OCI-LY7 (cell line): ENCODE measurements around the gene VARS2. TPM values are rescaled to one million over a fixed set of nuclear protein-coding genes. Genes with fewer than 3 reads are reported as not detected.

ENCODE experiments used
- BruUV-seq: library from RNA; stranded (reverse); fragments of 400-500 nt; replicated peaks from 2 replicates; lab custom pipeline; 2021; lab: Mats Ljungman, UMichigan
- CTCF ChIA-PET: fragments of 300-600 bp; sonication (Branson Sonifier 250); formaldehyde crosslinking; loops from one replicate; lab custom pipeline; 2022; ENCODE audit warnings: antibody characterized with exemption; ENCODE audit not compliant: unreplicated experiment; lab: Charles Lee
- POLR2A ChIA-PET: fragments of 300-600 bp; sonication (Branson Sonifier 250); formaldehyde crosslinking; loops from one replicate; lab custom pipeline; 2022; ENCODE audit warnings: antibody characterized with exemption; lab: Charles Lee
- DNase-seq: peaks from one replicate; pipeline ENCODE4 v3.0.0-alpha.2; 2015; ENCODE audit warnings: low spot score
- H2AFZ ChIP-seq: fragments of 200-600 bp; sonication (generic), shearing (Covaris generic); 2 replicates; pipeline ENCODE4 v1.6.1; 2014; ENCODE audit warnings: mild to moderate bottlenecking, antibody characterized with exemption, low read length, moderate library complexity
- H3K27ac ChIP-seq: fragments of 200-600 bp; sonication (generic); 2 replicates; pipeline ENCODE4 v1.5.1; 2014; ENCODE audit warnings: mixed run types, low read depth, mild to moderate bottlenecking, moderate library complexity, low read length, inconsistent platforms; ENCODE audit not compliant: poor library complexity, severe bottlenecking
- H3K36me3 ChIP-seq: fragments of 200-600 bp; sonication (generic); 2 replicates; pipeline ENCODE4 v1.6.1; 2014; ENCODE audit warnings: mild to moderate bottlenecking, antibody characterized with exemption, low read length, moderate library complexity, mixed read lengths; ENCODE audit not compliant: insufficient read depth
- H3K4me1 ChIP-seq: fragments of 200-600 bp; sonication (generic); 2 replicates; pipeline ENCODE4 v1.5.1; 2014; ENCODE audit warnings: mild to moderate bottlenecking, low read length; ENCODE audit not compliant: insufficient read depth, poor library complexity, severe bottlenecking
- H3K4me2 ChIP-seq: fragments of 200-600 bp; sonication (generic); 2 replicates; pipeline ENCODE4 v1.6.1; 2014; ENCODE audit warnings: mild to moderate bottlenecking, low read length
- H3K4me3 ChIP-seq: fragments of 200-600 bp; sonication (generic); 2 replicates; pipeline ENCODE4 v1.5.1; 2014; ENCODE audit warnings: mild to moderate bottlenecking, low read depth, low read length; ENCODE audit not compliant: poor library complexity, severe bottlenecking
- H3K79me2 ChIP-seq: fragments of 200-600 bp; sonication (generic); 2 replicates; pipeline ENCODE4 v1.6.1; 2016; ENCODE audit warnings: low read depth, mild to moderate bottlenecking, low read length, moderate library complexity, mixed read lengths; ENCODE audit not compliant: insufficient read depth
- H3K9me2 ChIP-seq: fragments of 200-600 bp; sonication (generic); 2 replicates; pipeline ENCODE4 v1.6.1; 2016; ENCODE audit warnings: mild to moderate bottlenecking, low read length, mixed read lengths; ENCODE audit not compliant: insufficient read depth
- H3K9me3 ChIP-seq: fragments of 200-600 bp; sonication (generic); 2 replicates; pipeline ENCODE4 v1.6.1; 2014; ENCODE audit warnings: mild to moderate bottlenecking, mixed run types, low read length, mixed read lengths
- H4K20me1 ChIP-seq: fragments of 200-600 bp; sonication (generic); 2 replicates; pipeline ENCODE4 v1.6.1; 2014; ENCODE audit warnings: mild to moderate bottlenecking, antibody characterized with exemption, low read length, moderate library complexity, mixed read lengths; ENCODE audit not compliant: insufficient read depth
- EZH2phosphoT487 ChIP-seq: fragments of 200-600 bp; sonication (generic); IDR thresholded peaks from 2 replicates; pipeline ENCODE4 v1.6.1; 2018; ENCODE audit warnings: low read depth, borderline replicate concordance, mild to moderate bottlenecking, mixed run types, antibody characterized with exemption, low read length, moderate library complexity, mixed read lengths
- intact Hi-C: fragments of 100-400 bp; cut with micrococcal nuclease; formaldehyde crosslinking; loops from one replicate; pipeline ENCODE4 v1.10.0; 2022; ENCODE audit not compliant: unreplicated experiment
- total RNA-seq, 2 experiments: library from RNA; depleted of rRNA in 1 of 2; stranded (reverse); fragments of >200 nt in 1 of 2; shearing (Covaris generic) in 1 of 2; gene quantifications; 2 replicates each; pipeline ENCODE4 v1.2.3, GENCODE V29; 2014 to 2022
- TF ChIP-seq, protein P1 (sequence below): fragments of 200-600 bp; sonication (generic); conservative IDR thresholded peaks from 2 replicates; pipeline ENCODE4 v1.5.1; 2014; ENCODE audit warnings: mild to moderate bottlenecking, antibody characterized with exemption, low read length, moderate library complexity, mixed read lengths

VARS2 gene
- total RNA-seq, 2 experiments from 2014 or later: 81.8 to 98.9 TPM

DNA sequence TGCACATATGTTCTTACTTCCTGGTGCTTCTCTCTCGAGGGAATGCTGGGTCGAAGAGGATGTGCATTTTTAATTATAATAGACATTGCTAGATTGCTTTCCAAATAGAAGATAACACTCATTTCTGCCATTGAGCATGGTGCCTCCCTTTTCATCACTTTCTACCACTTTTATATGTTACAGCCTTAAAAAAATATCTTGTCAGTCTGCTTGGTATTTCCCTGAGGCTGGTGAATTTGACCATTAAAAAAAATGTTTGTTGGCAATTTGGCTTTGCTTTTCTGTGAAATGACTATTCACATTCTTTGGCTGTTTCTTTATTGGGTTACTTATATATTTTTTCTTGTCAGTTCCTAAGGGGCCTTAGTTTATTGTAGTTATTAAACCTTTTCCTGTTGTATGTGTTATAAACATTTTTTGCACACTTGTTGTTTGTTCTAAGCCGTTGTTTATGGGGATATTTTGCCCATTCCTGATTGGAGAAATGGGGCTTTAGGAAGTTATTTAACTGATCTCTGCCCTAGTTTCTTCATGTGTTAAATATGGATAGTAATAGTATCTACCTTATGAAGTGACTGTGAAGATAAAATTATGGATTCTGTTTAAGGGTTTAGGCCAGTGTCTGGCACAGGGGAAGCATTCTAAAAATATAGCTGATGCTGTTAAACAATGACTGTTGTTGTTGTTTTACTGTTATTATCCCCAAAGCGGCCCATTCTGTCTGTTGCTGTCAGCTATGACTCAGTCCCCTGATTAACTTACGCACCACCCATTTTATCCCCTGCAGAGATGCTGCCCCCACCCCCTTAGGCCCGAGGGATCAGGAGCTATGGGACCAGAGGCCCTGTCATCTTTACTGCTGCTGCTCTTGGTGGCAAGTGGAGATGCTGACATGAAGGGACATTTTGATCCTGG lies 25.9 kb upstream of the VARS2 start:
- no peak for DNase-seq
- BruUV-seq: no TSS peak
- H3K9me3 ChIP-seq: no peaks in the 10 kb centered on the region
- H3K36me3 ChIP-seq: 0 out of 2 replicates have a peak, but pooled peaks cover 3% of the 10 kb centered on the region
- H2AFZ ChIP-seq: no peak overlapping the region
- H3K79me2 ChIP-seq: no peaks in the 10 kb centered on the region
- peaks cover 36% of the 10 kb centered on the region for H3K4me1 ChIP-seq
- ChIA-PET CTCF (no interaction called here), POLR2A (interaction anchor here (0.7 to 1.1 kb wide), 3 partner anchors 13 to 242 kb away, joined by 3 to 5 read pairs (median 3); no protein-coding TSS in a partner anchor)
- no peak overlapping the region for H3K4me3 ChIP-seq
- H3K27ac ChIP-seq: no peak overlapping the region
- H4K20me1 ChIP-seq: no peaks in the 10 kb centered on the region
- no peak overlapping the region for H3K4me2 ChIP-seq
- TF ChIP-seq, protein P1, sequence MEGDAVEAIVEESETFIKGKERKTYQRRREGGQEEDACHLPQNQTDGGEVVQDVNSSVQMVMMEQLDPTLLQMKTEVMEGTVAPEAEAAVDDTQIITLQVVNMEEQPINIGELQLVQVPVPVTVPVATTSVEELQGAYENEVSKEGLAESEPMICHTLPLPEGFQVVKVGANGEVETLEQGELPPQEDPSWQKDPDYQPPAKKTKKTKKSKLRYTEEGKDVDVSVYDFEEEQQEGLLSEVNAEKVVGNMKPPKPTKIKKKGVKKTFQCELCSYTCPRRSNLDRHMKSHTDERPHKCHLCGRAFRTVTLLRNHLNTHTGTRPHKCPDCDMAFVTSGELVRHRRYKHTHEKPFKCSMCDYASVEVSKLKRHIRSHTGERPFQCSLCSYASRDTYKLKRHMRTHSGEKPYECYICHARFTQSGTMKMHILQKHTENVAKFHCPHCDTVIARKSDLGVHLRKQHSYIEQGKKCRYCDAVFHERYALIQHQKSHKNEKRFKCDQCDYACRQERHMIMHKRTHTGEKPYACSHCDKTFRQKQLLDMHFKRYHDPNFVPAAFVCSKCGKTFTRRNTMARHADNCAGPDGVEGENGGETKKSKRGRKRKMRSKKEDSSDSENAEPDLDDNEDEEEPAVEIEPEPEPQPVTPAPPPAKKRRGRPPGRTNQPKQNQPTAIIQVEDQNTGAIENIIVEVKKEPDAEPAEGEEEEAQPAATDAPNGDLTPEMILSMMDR: no peak
- no peak for TF ChIP-seq EZH2phosphoT487
- intact Hi-C loops: loop anchor here (10.0 kb wide), 1 partner anchor 213 kb away; the partner anchor contains the start of gene DHX16
- H3K9me2 ChIP-seq: no peaks in the 10 kb centered on the region

DNA sequence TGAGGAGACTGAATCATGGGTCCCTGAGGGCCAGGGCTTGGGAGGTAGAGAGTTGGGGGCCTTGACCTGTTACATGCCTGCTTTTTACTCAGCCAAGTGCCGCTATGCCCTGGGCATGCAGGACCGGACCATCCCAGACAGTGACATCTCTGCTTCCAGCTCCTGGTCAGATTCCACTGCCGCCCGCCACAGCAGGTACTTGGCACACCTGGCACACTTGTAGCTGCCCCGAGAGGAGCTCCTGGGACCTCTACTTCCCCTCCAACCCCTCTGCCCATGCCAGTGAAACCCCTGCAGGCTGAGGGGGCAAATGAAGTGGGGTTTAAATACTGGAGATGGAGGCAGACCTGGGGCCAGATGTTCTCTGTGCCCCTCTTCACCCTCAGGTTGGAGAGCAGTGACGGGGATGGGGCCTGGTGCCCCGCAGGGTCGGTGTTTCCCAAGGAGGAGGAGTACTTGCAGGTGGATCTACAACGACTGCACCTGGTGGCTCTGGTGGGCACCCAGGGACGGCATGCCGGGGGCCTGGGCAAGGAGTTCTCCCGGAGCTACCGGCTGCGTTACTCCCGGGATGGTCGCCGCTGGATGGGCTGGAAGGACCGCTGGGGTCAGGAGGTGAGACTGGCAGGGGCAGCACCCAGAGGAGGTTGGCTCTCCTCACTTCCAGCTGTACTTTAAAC lies 25.1 kb upstream of the VARS2 start:
- no peak overlapping the region for H2AFZ ChIP-seq
- H3K4me3 ChIP-seq: no peak overlapping the region
- no peak for DNase-seq
- no peak for TF ChIP-seq EZH2phosphoT487
- TF ChIP-seq, protein P1: 0 out of 2 replicates have a peak, but pooled peaks have one; percentile 11
- ChIA-PET POLR2A (interaction anchor here (1.0 to 1.1 kb wide), 2 partner anchors 12 to 18 kb away, joined by 3 to 5 read pairs; no protein-coding TSS in a partner anchor), CTCF (interaction anchor here (0.7 kb wide), 1 partner anchor 25 kb away, joined by 3 read pairs; the partner anchor contains the start of gene VARS2)
- H3K79me2 ChIP-seq: no peaks in the 10 kb centered on the region
- H3K9me3 ChIP-seq: no peaks in the 10 kb centered on the region
- no peaks in the 10 kb centered on the region for H4K20me1 ChIP-seq
- H3K4me2 ChIP-seq: no peak overlapping the region
- peaks cover 28% of the 10 kb centered on the region for H3K4me1 ChIP-seq
- H3K27ac ChIP-seq: no peak overlapping the region
- intact Hi-C loops: loop anchor here (10.0 kb wide), 1 partner anchor 214 kb away; the partner anchor contains the start of gene DHX16
- BruUV-seq: no TSS peak
- H3K36me3 ChIP-seq: 0 out of 2 replicates have a peak, but pooled peaks cover 3% of the 10 kb centered on the region
- H3K9me2 ChIP-seq: no peaks in the 10 kb centered on the region
